Measurements from ENCODE around the gene ATP8A2. TPM values are rescaled to one million over a fixed set of nuclear protein-coding genes. Genes with fewer than 3 reads are reported as not detected.

The ATP8A2 gene
- total and polyA plus RNA-seq, 4 donors: 0.01 to 0.08 (median 0.05) TPM; not detected in 1

- Histone ChIP-seq H3K9me3 (ENCODE audit: control insufficient read depth in 4 of 4, low read length in 3 of 4) (no peaks in the 10 kb centered on the region), H3K27ac (ENCODE audit: low read depth in 1 of 2, low read length in 2 of 2) (no peak overlapping the region), H3K4me1 (ENCODE audit: control insufficient read depth in 4 of 4, insufficient read depth in 4 of 4, low read length in 3 of 4) (no peaks in the 10 kb centered on the region), H3K27me3 (ENCODE audit: control insufficient read depth in 4 of 4, insufficient read depth in 4 of 4, low read length in 3 of 4) (no peaks in the 10 kb centered on the region), H3K36me3 (ENCODE audit: control insufficient read depth in 4 of 4, insufficient read depth in 3 of 4, low read depth in 1 of 4, low read length in 3 of 4) (no peaks in the 10 kb centered on the region), H3K4me3 (ENCODE audit: low read depth in 1 of 3, low read length in 3 of 3) (no peak overlapping the region), H3K9ac (ENCODE audit: low read depth in 1 of 2, low read length in 2 of 2) (no peak overlapping the region)
- no peak for TF ChIP-seq REST (IDR thresholded peaks at IDR 0.05)
- TF ChIP-seq, protein P1, sequence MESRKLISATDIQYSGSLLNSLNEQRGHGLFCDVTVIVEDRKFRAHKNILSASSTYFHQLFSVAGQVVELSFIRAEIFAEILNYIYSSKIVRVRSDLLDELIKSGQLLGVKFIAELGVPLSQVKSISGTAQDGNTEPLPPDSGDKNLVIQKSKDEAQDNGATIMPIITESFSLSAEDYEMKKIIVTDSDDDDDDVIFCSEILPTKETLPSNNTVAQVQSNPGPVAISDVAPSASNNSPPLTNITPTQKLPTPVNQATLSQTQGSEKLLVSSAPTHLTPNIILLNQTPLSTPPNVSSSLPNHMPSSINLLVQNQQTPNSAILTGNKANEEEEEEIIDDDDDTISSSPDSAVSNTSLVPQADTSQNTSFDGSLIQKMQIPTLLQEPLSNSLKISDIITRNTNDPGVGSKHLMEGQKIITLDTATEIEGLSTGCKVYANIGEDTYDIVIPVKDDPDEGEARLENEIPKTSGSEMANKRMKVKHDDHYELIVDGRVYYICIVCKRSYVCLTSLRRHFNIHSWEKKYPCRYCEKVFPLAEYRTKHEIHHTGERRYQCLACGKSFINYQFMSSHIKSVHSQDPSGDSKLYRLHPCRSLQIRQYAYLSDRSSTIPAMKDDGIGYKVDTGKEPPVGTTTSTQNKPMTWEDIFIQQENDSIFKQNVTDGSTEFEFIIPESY (IDR thresholded peaks at IDR 0.05): no peak
- TF ChIP-seq HNF4A (conservative IDR thresholded peaks at IDR 0.05): no peak
- no peak for TF ChIP-seq SP1 (IDR thresholded peaks at IDR 0.05)
- no peak for TF ChIP-seq EGR1 (IDR thresholded peaks at IDR 0.05; ENCODE audit: low read depth in 2 of 2)
- TF ChIP-seq NR2F2 (IDR thresholded peaks at IDR 0.05): no peak
- TF ChIP-seq, protein P2, sequence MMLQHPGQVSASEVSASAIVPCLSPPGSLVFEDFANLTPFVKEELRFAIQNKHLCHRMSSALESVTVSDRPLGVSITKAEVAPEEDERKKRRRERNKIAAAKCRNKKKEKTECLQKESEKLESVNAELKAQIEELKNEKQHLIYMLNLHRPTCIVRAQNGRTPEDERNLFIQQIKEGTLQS (IDR thresholded peaks at IDR 0.05): no peak
- no peak for TF ChIP-seq FOXA1 (IDR thresholded peaks at IDR 0.05)
- TF ChIP-seq JUND (IDR thresholded peaks at IDR 0.05): no peak
- no peak for TF ChIP-seq FOXA2 (IDR thresholded peaks at IDR 0.05)
- TF ChIP-seq RXRA (IDR thresholded peaks at IDR 0.05): no peak
- no peak for TF ChIP-seq GABPA (IDR thresholded peaks at IDR 0.05 in 1 of 2, conservative IDR thresholded peaks at IDR 0.05 in 1 of 2)
- TF ChIP-seq, protein P3, sequence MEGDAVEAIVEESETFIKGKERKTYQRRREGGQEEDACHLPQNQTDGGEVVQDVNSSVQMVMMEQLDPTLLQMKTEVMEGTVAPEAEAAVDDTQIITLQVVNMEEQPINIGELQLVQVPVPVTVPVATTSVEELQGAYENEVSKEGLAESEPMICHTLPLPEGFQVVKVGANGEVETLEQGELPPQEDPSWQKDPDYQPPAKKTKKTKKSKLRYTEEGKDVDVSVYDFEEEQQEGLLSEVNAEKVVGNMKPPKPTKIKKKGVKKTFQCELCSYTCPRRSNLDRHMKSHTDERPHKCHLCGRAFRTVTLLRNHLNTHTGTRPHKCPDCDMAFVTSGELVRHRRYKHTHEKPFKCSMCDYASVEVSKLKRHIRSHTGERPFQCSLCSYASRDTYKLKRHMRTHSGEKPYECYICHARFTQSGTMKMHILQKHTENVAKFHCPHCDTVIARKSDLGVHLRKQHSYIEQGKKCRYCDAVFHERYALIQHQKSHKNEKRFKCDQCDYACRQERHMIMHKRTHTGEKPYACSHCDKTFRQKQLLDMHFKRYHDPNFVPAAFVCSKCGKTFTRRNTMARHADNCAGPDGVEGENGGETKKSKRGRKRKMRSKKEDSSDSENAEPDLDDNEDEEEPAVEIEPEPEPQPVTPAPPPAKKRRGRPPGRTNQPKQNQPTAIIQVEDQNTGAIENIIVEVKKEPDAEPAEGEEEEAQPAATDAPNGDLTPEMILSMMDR (IDR thresholded peaks at IDR 0.05; ENCODE audit: low read depth, low read length, missing input control): no peak
- TF ChIP-seq HNF4G (IDR thresholded peaks at IDR 0.05): no peak
- no peak for TF ChIP-seq TAF1 (conservative IDR thresholded peaks at IDR 0.05)
- TF ChIP-seq YY1 (IDR thresholded peaks at IDR 0.05): no peak
- no peak for DNase-seq (ENCODE audit: low spot score)
- 77% methylated on average over 5 of the region's 5 CpGs for WGBS
Observed at GRCh38 chr13:25868490-25868889, 496.7 kb downstream of the ATP8A2 start.

DNA sequence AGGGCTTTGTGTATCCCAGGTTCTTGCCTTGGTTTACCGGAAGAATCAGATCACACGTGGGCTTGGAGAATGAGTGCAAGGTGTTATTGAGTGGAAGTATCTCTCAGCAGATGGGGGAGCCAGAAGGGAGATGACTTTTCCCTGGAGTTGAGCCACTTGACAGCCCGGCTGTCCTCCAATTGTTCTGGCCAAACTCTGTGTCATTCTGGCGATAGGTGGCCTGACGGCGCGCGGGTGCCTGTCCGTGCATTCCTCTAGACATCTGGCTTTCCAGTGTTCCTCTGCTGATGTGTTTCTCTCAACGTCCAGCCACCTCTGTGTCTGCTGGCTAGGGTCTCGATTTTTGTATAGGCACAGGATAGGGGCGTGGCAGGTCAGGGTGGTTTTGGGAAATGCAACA, 498.2 kb downstream of the ATP8A2 start:
- H3K4me1 ChIP-seq (ENCODE audit: control insufficient read depth in 4 of 4, insufficient read depth in 4 of 4, low read length in 3 of 4): no peaks in the 10 kb centered on the region
- H3K36me3 ChIP-seq (ENCODE audit: control insufficient read depth in 4 of 4, insufficient read depth in 3 of 4, low read depth in 1 of 4, low read length in 3 of 4): no peaks in the 10 kb centered on the region
- H3K9me3 ChIP-seq (ENCODE audit: control insufficient read depth in 4 of 4, low read length in 3 of 4): no peaks in the 10 kb centered on the region
- no peaks in the 10 kb centered on the region for H3K27me3 ChIP-seq (ENCODE audit: control insufficient read depth in 4 of 4, insufficient read depth in 4 of 4, low read length in 3 of 4)
- no peak overlapping the region for H3K4me3 ChIP-seq (ENCODE audit: low read depth in 1 of 3, low read length in 3 of 3)
- no peak overlapping the region for H3K9ac ChIP-seq (ENCODE audit: low read depth in 1 of 2, low read length in 2 of 2)
- 76% methylated on average over 12 of the region's 12 CpGs for WGBS
- no peak for DNase-seq (ENCODE audit: low spot score)
- no peak overlapping the region for H3K27ac ChIP-seq (ENCODE audit: low read depth in 1 of 2, low read length in 2 of 2)
- TF ChIP-seq EGR1 (IDR thresholded peaks at IDR 0.05; ENCODE audit: low read depth in 2 of 2): no peak
- no peak for TF ChIP-seq JUND (IDR thresholded peaks at IDR 0.05)
- TF ChIP-seq, protein P3 (IDR thresholded peaks at IDR 0.05; ENCODE audit: low read depth, low read length, missing input control): no peak
- no peak for TF ChIP-seq RXRA (IDR thresholded peaks at IDR 0.05)
- TF ChIP-seq TAF1 (conservative IDR thresholded peaks at IDR 0.05): no peak
- no peak for TF ChIP-seq HNF4A (conservative IDR thresholded peaks at IDR 0.05)
- TF ChIP-seq, protein P2 (IDR thresholded peaks at IDR 0.05): no peak
- no peak for TF ChIP-seq SP1 (IDR thresholded peaks at IDR 0.05)
- TF ChIP-seq, protein P1 (IDR thresholded peaks at IDR 0.05): no peak
- TF ChIP-seq NR2F2 (IDR thresholded peaks at IDR 0.05): no peak

All from liver (tissue), 9 donors.